ENCODE data around the gene CSPG4. TPM values are rescaled to one million over a fixed set of nuclear protein-coding genes. Genes with fewer than 3 reads are reported as not detected.
A peak's percentile ranks its signal among the peaks of the same experiment; 100 is the strongest.

CSPG4 gene
- total and polyA plus RNA-seq, 2 of the 8 experiments (the other 6 are each of a cell fraction or from before 2014, with no cell fraction given): 1.4 to 3.0 TPM

GRCh38 chr15:75693501-75694240 is 19.0 kb downstream of the CSPG4 start:
- no peaks in the 10 kb centered on the region for H4K20me1 ChIP-seq (replicated peaks in 1 of 2; ENCODE audit: control insufficient read depth in 1 of 2, insufficient read depth in 2 of 2, low read length in 2 of 2)
- ChIA-PET POLR2A (ENCODE audit: partially characterized antibody) (interaction anchor here (0.9 to 1.5 kb wide), 4 partner anchors 12 to 35 kb away, joined by 3 read pairs; no protein-coding TSS in a partner anchor), CTCF (ENCODE audit: partially characterized antibody) (interaction anchor here (1.0 to 4.0 kb wide), 8 partner anchors 9 to 325 kb away, joined by 3 to 24 read pairs (median 4); partner anchors contain the start of gene MAN2C1)
- no peaks in the 10 kb centered on the region for H3K36me3 ChIP-seq (ENCODE audit: control insufficient read depth in 2 of 4, insufficient read depth in 4 of 4, low read length in 3 of 4)
- 0 out of 2 replicates have a peak overlapping the region, but pooled peaks have one; percentile 72 for H2BK15ac ChIP-seq (ENCODE audit: low read length)
- H3K23me2 ChIP-seq (ENCODE audit: low read depth, low read length): no peaks in the 10 kb centered on the region
- H3K23ac ChIP-seq (ENCODE audit: insufficient read length): no peak overlapping the region
- H2BK20ac ChIP-seq (ENCODE audit: low read length): no peak overlapping the region
- H2AK5ac ChIP-seq (ENCODE audit: low read depth, low read length): no peak overlapping the region
- H3K4ac ChIP-seq (replicated peaks; ENCODE audit: insufficient read length, low read depth, low read length): peak overlapping the region; percentile 33
- H3K79me1 ChIP-seq (ENCODE audit: low read depth, low read length): no peaks in the 10 kb centered on the region
- no peaks in the 10 kb centered on the region for H3K79me2 ChIP-seq (ENCODE audit: control insufficient read depth in 1 of 2, insufficient read depth in 2 of 2, low read length in 2 of 2)
- no peak overlapping the region; the same call in 1 of the 2 replicates for H4K8ac ChIP-seq (ENCODE audit: extremely low read depth, insufficient read depth, low read length)
- no peaks in the 10 kb centered on the region for H3K9me3 ChIP-seq (ENCODE audit: insufficient read depth in 2 of 2, low read depth in 1 of 2, low read length in 1 of 2)
- FAIRE-seq (no peak), DNase-seq (ENCODE audit: low read depth in 1 of 2, low spot score in 2 of 2) (no peak)
- H3K14ac ChIP-seq (ENCODE audit: insufficient read length): no peak overlapping the region
- WGBS, 2 experiments (ENCODE audit: extremely low coverage in 1 of 2, insufficient coverage in 1 of 2, insufficient read length in 1 of 2, insufficient replicate concordance in 2 of 2, low coverage in 1 of 2, low lambda C conversion rate in 2 of 2, missing lambda C conversion rate in 1 of 2): 85% methylated on average over 14 of the region's 14 CpGs; no CpG with 5 or more reads in 1 of the 2 experiments
- H3K4me2 ChIP-seq (ENCODE audit: insufficient read depth in 1 of 2, low read depth in 2 of 2, low read length in 2 of 2): no peak overlapping the region
- H3K9ac ChIP-seq (replicated peaks in 1 of 4; ENCODE audit: extremely low read depth in 1 of 4, low read depth in 3 of 4, low read length in 3 of 4): no peak overlapping the region
- H2BK12ac ChIP-seq (ENCODE audit: low read depth, low read length): 0 out of 2 replicates have a peak overlapping the region, but pooled peaks have one; percentile 21
- no peaks in the 10 kb centered on the region for H3K27me3 ChIP-seq (replicated peaks in 1 of 4; ENCODE audit: control insufficient read depth in 3 of 4, extremely low read depth in 1 of 4, insufficient read depth in 3 of 4, low read length in 3 of 4)
- H4K91ac ChIP-seq (replicated peaks; ENCODE audit: insufficient read length, low read length): no peak overlapping the region
- H4K5ac ChIP-seq (ENCODE audit: insufficient read length, low read depth, low read length): no peak overlapping the region
- no peak overlapping the region for H3K56ac ChIP-seq (replicated peaks; ENCODE audit: insufficient read length, low read depth, low read length)
- peak overlapping the region; percentile 85; the same call in 1 of the 2 replicates for H2BK5ac ChIP-seq (ENCODE audit: low read depth, low read length)
- no peak overlapping the region for H2BK120ac ChIP-seq (replicated peaks; ENCODE audit: low read depth, low read length)
- H3K4me3 ChIP-seq (ENCODE audit: extremely low read depth in 1 of 4, insufficient read depth in 2 of 4, low read depth in 3 of 4, low read length in 4 of 4): no peak overlapping the region
- H2AFZ ChIP-seq (ENCODE audit: low read length): peak overlapping the region; percentile 20; the same call in 1 of the 2 replicates
- peaks cover 8 to 22% (median 13%) of the 10 kb centered on the region in 4 experiments for H3K4me1 ChIP-seq (replicated peaks in 1 of 4; ENCODE audit: control insufficient read depth in 3 of 4, insufficient read depth in 4 of 4, low read length in 3 of 4)
- H3K27ac ChIP-seq (ENCODE audit: low read depth, low read length): no peak overlapping the region
- peak overlapping the region; percentile 42; the same call in 1 of the 2 replicates for H3K18ac ChIP-seq (ENCODE audit: extremely low read depth, low read length)
- TF ChIP-seq CEBPB (IDR thresholded peaks at IDR 0.05; ENCODE audit: low read depth, low read length): no peak
- no peak for TF ChIP-seq TBP (IDR thresholded peaks at IDR 0.05; ENCODE audit: low read depth, low read length)
- TF ChIP-seq NRF1 (IDR thresholded peaks at IDR 0.05; ENCODE audit: low read depth, low read length): no peak
- TF ChIP-seq, protein P1, sequence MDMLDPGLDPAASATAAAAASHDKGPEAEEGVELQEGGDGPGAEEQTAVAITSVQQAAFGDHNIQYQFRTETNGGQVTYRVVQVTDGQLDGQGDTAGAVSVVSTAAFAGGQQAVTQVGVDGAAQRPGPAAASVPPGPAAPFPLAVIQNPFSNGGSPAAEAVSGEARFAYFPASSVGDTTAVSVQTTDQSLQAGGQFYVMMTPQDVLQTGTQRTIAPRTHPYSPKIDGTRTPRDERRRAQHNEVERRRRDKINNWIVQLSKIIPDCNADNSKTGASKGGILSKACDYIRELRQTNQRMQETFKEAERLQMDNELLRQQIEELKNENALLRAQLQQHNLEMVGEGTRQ (IDR thresholded peaks at IDR 0.05; ENCODE audit: low read length): no peak
- TF ChIP-seq ATF2 (IDR thresholded peaks at IDR 0.05; ENCODE audit: low read length): no peak
- no peak for TF ChIP-seq RBBP5 (IDR thresholded peaks at IDR 0.05; ENCODE audit: borderline replicate concordance, low read depth, low read length)
- TF ChIP-seq TAF1 (IDR thresholded peaks at IDR 0.05; ENCODE audit: low read depth, low read length): no peak
- no peak for TF ChIP-seq EP300 (IDR thresholded peaks at IDR 0.05; ENCODE audit: borderline replicate concordance in 1 of 2, low read depth in 2 of 2, low read length in 2 of 2)
- no peak for TF ChIP-seq KDM1A (IDR thresholded peaks at IDR 0.05; ENCODE audit: borderline replicate concordance, low read length)

Measured in H1 (cell line).